ENCODE measurements around the gene CMBL.
"Not testable (repeated sequence)": the region's sequence is repeated elsewhere in the genome, so short reads cannot be mapped to it uniquely, and the experiment has no call there.

Gene CMBL

DNA sequence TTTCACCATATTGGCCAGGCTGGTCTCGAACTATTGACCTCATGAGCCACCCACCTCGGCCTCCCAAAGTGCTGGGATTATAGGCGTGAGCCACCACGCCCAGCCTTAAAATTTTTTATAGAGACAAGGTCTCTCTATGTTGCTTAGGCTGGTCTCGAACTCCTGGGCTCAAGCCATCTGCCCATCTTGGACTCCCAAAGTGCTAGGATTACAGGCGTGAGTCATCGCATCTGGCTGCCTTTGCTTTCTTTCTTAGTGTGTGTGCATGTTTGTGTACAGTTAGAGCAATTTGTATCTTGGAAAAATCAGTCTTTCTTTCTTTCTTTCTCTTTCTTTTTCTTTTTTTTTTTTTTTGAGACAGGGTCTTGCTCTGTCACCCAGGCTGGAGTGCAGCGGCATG is 22.3 kb downstream of the CMBL start:
- DNase-seq (ENCODE audit: low spot score), result not testable (repeated sequence)

DNA sequence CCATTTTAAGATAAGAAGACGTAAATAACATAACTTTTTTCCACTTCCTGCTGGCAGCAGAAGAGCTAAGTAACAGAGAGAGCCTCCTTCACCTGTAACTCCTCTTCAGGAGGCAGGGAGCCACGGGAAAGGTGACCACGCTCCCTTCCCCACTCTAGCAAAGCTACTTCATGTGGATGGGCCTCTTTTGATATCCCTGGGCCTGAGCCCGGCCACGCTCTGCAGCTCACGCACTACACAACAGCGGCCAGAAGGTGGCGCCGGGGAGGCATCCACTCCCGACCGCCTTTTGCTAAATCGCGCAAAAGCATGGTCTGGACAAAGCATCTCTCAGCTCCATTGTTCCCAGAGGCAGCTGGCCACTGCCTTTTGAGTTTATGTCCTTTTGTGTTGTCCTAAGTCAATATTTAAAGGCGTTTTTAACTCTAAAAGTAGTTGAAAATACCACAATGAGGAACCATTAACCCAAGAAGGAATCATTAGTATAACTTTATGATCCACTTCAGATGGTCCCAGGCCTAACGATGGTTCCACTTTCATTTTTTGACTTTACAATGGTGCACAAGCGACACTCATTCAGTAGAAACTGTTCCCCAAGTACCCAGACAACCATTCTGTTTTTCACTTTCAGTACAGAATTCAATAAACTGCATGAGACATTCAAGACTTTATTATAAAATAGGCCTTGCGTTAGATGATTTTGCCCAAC is 23.6 kb downstream of the CMBL start:
- peak; percentile 84 for DNase-seq (ENCODE audit: low spot score)

DNA sequence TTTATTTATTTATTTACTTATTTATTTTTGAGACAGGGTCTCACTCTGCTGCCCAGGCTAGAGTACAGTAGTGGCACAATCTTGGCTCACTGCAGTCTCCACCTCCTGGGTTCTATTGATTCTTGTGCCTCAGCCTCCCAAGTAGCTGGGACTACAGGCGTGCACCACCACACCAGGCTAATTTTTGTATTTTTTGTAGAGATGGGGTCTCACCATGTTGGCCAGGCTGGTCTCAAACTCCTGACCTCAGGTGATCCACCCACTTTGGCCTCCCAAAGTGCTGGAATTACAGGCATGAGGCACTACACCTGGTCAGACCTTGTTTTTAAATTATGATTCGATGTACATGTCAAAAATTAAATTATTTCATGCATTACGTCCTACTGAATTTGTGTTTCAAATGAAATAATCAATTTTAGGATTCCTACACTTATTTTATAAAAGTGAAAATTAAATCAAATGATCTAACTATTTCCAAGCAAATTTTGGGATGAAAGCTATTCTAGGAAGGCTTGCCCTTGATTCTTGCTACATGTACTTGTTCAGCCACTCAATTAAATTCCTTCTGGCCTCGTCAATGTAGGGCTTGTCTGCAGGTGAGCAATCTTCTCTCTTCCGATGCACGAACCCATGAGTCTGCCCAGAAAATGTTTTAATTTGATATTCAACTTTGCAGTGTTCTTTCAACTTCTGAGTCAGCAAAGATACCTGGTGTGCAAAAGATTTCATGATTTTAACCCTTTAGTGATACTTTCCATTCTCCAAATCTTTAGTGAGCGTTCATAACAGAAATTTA is 27.6 kb downstream of the CMBL start:
- no peak for DNase-seq (ENCODE audit: low spot score)

DNA sequence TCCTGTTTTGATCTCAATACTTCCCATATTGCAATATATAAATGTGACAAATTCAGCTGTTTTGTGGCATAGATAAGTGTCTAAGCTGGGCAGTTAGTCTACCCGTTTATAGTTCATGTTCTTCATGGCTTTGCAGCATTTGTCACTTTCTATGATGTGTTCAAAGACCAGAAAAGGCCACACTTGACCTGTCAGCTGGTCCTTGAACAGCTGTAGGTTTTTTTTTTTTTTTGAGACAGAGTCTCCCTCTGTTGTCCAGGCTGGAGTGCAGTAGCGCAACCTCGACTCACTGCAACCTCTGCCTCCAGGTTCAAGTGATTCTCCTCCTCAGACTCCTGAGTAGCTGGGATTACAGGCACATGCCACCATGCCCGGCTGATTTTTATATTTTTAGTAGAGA is 28.4 kb downstream of the CMBL start:
- no peak for DNase-seq (ENCODE audit: low spot score)

DNA sequence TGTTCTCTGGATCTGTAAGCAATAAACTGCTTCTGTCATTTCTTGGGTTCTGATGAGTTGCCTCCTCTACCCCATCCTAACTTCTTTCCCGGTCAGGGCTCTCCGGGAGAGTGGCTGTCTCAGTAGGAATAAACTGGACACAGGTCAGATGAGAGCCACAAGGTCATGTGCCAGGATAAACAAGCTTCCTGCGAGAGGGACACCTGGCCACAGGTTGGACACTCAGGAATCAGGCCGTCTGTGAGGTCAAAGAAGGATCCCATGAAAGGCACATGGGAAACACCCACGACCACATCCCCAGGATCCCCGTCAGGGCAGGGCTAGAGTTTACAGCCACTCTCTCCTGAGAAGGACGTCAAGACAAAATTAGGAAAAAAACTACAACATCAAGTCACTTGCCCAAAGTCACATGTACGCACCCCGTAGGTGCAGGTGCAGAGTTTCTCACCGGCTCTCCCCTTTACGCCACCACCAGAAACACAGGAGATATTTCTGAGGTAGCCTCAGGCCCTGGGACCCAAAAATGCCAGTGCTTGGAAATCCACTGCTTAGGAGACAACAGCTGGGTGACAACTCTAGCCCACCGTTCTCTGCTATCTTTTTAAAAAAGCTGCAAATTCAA is 28.9 kb downstream of the CMBL start:
- no peak for DNase-seq (ENCODE audit: low spot score)

DNA sequence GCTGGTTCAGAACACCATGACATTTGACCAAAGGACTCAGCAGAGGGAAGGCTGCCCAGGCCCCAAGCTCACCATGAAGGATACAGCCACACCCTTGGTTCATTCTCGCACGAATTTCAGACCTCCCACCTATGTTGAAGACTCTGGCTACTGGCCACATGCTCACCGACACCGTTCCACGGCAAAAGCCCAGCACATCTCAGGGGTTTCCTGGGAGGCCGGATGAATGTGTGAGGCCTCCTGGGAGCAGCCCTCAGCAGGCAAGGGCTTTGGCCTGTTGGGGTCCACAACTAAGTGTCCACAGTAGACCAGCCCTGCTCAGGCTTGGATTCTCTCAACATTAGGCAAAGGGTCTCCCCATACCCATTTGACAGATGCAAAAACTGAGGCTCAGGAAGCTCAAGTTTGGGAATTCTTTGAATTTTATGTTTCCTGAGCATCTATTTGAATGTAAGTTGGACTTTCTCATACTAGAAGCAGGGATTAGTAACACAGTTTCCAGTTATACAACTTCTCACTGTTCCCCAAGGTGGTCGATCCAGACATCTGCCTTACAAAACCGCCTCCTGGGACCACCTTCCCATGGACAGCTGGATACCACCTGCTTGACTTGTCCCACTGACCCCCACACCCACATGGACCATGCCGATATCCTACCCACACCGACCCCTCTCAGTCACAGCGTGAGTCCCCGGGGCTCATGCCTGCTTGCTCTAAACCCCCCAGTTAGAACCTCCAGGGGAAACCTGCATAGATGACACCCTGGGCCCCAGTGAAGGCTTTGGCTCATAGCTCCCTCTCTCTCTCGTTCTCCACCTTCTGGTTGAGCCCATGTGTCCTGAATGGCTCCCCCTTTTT is 29.7 kb downstream of the CMBL start:
- no peak for DNase-seq (ENCODE audit: low spot score)

DNA sequence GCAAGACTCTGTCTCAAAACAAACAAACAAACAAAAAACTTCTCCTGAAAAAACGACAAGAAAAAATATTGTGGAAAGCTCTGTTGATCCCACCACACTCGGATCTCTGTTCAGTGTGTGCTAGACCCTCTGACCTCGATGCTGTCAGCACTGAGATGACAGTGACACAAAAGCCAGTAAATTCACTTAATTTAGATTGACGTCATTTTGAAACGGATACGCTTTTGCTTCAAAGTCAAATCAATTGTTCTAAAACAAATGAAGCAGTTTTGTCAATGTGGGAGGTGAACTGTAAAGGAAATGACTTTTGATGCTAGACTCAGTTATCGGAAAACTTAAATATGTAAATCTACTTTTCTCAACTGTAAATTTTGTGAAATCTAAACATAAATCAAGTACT is 31.0 kb downstream of the CMBL start:
- no peak for DNase-seq (ENCODE audit: low spot score)

DNA sequence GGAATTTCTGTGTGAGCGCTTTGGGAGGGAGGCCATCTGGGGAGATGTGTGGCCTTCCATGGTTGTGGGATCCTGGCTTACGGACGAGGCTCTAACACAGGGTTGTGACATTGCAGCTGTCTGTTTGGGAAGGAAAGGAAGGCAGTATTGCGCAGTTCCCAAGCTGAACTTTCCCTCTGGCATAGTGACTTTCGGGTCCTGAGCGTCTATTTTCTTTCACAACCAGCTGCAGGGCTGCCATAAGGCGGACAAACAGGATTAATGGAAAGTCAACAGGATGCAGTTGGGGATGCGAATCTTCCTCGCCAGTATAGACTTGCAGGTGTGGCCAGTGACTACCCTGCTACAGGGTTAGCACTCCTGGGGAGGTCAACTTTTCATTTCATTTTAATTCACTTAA is 31.7 kb downstream of the CMBL start:
- no peak for DNase-seq (ENCODE audit: low spot score)

DNA sequence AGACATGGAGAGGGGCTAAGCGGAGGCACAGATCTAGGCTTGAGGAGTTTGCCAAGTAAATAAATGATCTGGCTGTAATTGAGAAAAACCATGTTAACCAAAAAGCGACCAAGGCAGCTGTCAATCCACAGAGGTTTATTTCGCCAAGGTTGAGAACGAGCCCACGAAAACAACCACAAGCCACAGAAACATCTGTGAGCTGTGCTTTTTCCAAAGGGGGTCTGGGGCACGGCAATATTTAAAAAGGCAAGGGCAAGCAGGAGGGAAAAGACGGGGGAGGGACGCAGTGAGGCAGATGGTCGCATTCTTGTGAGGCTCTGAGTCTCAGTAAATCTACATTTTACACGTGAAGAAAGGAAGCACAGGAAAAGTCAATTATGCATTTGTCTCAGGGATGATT is 32.2 kb downstream of the CMBL start:
- DNase-seq (ENCODE audit: low spot score), result no peak

DNA sequence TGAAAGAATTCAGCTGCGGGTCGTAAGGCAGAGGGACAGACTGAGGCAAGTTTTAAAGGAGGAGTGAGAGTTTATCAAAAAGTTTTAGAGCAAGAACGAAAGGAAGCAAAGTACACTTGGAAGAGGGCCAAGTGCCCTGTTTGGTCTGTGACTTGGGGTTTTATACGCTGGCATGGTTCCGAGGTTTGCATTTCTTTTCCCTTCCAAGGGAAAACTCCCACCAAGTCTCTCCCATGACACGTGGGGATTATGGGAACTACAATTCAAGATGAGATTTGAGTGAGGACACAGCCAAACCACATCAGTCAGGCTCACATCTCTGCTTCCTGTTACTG is 34.9 kb downstream of the CMBL start:
- DNase-seq (ENCODE audit: low spot score), result not testable (repeated sequence)

DNA sequence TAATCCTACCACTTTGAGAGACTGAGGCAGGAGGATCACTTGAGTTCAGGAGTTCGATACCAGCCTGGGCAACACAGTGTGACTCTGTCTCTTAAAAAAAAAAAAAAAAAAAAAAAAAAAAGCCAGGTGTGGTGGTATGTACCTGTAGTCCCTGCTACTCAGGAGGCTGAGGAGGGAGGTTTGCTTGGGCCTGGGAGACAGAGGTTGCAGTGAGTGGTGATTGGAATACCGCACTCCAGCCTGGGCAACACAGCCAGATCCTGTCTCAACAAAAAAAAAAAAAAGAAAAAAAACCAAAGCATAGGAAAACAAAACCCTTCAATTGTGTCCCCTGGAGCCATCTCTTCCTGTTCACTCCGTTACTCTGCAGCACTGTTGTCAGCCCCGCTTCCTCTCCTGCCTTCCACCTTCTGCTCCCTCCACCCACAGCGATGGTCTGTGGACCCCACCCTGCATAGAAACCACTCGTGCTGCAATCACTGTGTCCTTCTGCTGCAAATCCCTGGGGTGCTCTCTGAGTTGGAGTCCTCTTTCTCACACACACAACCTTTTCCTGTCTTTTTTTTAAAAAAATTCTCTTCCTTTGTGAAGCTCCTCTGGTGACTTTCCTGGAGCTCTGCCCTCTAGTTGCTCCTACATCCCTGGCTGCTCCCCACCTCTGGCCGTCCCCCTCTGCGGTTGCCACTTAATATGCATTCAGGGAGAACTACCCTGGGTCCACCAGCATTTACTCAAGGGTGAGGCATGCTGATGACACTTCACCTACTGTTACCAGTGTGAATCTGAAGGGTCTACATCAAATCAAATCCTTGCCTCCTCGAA is 35.4 kb downstream of the CMBL start:
- no peak for DNase-seq (ENCODE audit: low spot score)

DNA sequence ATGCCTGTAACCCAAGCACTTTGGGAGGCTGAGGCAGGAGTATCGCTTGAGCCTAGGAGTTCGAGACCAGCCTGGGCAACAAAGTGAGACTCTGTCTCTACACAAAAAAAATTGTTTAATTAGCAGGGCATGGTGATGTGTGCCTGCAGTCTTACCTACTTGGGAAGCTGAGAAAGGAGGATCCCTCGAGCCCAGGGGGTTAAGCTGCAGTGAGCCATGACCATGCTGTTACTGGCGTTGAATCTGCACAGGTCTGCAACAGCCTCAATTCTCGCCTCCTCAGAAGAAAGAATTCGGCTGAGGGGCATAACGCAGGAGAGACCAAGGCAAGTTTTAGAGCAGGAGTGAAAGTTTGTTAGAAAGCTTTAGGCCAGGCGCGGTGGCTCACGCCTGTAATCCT is 39.6 kb downstream of the CMBL start:
- no peak for DNase-seq (ENCODE audit: low spot score)

DNA sequence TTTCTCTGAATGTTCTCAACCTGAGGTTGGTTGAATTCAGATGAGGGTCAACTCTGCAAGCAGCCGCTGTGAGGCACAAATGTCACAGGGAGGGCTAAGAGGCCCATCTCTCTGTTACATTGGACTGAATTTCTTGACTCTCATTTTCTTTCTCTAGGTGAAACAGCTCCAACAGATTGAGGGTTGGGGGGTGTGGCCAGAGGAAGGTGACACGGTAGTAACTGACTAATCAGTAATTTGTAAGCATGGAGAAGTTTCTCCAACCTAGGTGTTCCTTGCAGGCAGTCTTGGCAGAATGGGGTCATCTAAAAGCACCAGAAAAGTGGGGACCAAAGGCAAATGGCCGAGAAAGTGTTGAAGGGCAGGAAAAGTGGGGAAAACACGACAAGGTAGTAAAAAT is 40.9 kb downstream of the CMBL start:
- DNase-seq (ENCODE audit: low spot score), result no peak

DNA sequence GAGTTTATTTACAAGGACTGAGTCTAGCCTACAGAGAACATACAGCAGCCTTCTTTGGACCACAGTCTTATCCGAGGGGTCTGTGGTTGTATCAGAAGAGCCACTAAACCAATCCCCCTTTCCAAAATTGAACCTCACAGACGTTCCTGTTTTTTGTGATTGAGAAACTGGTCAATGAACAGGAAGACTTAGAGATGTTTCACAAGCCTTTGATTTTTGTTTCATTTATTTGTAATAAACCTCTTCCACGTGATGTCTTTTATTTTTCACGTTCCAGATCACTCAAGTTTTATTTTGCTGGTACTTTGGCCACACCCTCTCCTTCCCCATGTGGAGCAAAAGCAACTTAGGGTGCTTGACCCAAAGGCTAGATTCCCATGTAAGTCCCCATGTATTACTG is 41.6 kb downstream of the CMBL start:
- DNase-seq (ENCODE audit: low spot score), result no peak

DNA sequence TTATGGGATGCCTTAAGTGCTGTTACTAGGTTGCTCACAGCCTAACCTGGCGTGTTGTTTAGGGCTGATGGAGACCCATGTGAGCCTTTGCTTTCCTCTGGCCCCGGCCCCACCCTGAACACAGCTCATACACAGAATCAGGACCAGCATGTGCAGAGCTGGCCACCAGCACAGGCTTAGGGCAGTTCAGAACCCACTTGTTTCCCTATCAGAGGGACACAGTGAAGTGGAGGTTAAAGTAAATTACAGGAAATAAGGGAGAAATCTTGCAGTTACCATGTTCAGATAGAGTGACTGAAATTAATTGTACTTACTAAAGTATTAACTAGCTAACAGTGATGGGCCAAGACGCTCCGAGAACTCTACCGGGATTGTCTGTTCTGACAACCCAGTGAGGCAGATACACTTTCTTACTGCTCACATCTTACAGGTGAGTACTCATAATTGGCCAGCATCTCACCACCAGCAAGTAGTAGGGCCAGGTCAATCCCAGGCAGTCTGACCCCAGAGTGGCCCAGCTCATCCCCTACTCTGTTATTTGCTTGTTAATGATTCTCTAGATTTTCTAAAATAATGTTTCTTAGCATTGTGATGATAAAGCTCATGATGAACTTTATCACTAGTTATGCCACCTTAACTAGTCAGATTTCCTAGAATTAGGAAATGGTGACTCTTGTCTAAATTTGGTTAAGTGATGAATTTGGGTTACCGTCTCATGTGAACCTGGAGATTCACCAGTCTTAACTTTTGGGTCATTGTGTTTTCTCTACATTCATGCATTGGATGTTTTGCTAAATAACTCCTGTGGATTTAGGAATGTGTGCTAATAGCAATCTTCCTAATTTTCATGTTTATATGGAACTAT is 42.2 kb downstream of the CMBL start:
- no peak for DNase-seq (ENCODE audit: low spot score)

DNA sequence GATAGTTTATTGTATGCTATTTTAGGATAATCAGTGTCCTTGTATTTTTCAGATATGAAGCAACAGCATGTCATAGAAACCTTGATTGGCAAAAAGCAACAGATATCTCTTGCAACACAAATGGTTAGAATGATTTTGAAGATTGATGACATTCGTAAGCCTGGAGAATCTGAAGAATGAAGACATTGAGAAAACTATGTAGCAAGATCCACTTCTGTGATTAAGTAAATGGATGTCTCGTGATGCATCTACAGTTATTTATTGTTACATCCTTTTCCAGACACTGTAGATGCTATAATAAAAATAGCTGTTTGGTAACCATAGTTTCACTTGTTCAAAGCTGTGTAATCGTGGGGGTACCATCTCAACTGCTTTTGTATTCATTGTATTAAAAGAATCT is 43.1 kb downstream of the CMBL start:
- no peak for DNase-seq (ENCODE audit: low spot score)

DNA sequence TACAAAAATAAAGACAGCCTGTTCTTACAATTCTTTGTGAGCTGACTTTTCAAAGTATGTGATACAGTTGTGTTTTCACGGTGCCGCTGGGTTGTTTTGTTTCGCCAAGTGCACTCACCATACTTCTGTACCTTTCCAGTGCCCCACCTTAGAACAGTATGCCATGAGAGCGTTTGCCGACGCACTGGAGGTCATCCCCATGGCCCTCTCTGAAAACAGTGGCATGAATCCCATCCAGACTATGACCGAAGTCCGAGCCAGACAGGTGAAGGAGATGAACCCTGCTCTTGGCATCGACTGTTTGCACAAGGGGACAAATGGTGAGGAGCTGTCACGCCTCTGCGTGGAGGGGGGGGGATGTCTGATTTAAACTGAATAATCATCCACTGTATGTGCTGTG is 44.7 kb downstream of the CMBL start:
- no peak for DNase-seq (ENCODE audit: low spot score)

DNA sequence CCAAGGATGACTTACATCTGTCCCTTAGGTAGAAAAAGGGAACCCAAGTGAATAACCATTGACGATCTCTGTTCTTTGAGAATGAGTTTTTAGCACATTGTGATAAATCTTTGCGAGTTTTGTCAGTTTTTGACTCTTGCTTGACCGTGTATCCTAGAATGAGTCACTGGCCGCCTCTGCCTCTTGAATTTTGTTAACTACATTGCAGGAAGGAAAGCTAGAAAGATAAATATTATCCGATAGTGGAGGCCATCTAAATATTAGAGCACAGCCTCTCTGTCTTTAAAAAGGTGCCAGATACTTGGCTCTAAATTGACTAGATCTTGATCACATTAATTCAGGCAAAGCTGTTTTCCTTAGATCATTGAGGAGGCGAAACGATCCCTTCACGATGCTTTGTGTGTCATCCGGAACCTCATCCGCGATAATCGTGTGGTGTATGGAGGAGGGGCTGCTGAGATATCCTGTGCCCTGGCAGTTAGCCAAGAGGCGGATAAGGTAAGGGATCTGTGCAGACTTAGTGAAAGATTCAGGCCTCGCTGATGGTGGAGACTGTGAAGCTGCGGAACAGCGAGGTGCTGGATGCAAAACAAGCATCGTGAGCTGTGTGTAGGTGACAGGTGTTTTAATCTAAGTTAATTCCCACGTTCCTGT is 45.5 kb downstream of the CMBL start:
- no peak for DNase-seq (ENCODE audit: low spot score)

DNA sequence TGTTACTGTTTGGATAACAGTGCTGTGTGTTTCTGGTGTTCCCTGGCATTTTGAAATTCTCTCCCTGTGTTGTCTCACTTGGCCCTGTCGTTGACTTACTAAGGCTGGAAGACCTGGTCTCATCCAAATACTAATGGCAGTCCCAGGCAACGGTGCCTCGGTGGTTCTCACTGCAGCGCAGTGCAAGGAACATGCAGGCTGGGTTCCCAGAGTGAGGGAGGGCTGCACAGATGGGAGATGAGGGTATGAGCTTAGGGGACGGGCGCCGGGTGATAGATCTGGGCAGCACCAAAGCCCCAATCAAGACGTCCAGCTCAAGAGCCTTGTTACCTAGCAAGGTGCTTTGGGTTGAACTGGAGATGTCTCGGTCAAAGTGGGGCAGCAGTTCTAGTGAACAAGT is 46.6 kb downstream of the CMBL start:
- no peak for DNase-seq (ENCODE audit: low spot score)

DNA sequence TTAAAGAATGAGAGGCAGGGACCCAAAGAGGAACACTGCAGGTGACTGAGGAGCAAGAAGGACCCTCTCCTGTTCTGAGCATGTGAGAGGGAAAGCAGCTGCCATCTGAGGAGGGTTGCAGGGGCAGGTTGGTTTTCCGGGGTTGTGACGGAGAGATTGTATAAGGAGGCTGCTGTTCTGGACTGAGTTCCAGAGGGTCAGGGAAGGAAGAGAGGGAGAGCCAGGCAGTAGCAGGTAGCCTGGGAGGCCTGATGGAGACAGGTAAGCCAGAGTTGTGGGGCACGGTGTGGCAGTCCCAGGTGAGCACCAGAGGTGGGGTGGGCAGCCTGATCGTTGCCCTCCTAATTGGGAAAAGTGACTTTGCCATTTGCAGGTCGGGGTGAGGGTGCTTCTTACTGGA is 47.8 kb downstream of the CMBL start:
- DNase-seq (ENCODE audit: low spot score), result no peak

All from globus pallidus (tissue), 1 donor.